Skeletal muscle satellite cell (primary cell): ENCODE measurements around the gene TSPAN14.
"Not testable (repeated sequence)": the region's sequence is repeated elsewhere in the genome, so short reads cannot be mapped to it uniquely, and the experiment has no call there.

Experiments
- H3K27me3 ChIP-seq: 2 replicates; pipeline ENCODE4 v1.7.0; 2013; ENCODE audit warnings: low read length; ENCODE audit not compliant: control insufficient read depth, insufficient read depth
- H3K36me3 ChIP-seq: 2 replicates; pipeline ENCODE4 v1.7.0; 2013; ENCODE audit warnings: mild to moderate bottlenecking, control low read depth, low read length; ENCODE audit not compliant: insufficient read depth
- H3K4me1 ChIP-seq: 2 replicates; pipeline ENCODE4 v1.7.0; 2013; ENCODE audit warnings: low read length; ENCODE audit not compliant: control insufficient read depth, insufficient read depth
- H3K4me2 ChIP-seq: 2 replicates; pipeline ENCODE4 v1.7.0; 2013; ENCODE audit warnings: mild to moderate bottlenecking, low read length
- H3K4me3 ChIP-seq: 2 replicates; pipeline ENCODE4 v1.7.0; 2013; ENCODE audit warnings: low read length
- H3K9ac ChIP-seq: 2 replicates; pipeline ENCODE4 v1.7.0; 2013; ENCODE audit warnings: mild to moderate bottlenecking, low read depth, low read length, moderate library complexity
- H3K9me3 ChIP-seq: replicated peaks from 2 replicates; pipeline ENCODE4 v1.7.0; 2013; ENCODE audit warnings: mild to moderate bottlenecking, control low read depth, low read length

The TSPAN14 gene

DNA sequence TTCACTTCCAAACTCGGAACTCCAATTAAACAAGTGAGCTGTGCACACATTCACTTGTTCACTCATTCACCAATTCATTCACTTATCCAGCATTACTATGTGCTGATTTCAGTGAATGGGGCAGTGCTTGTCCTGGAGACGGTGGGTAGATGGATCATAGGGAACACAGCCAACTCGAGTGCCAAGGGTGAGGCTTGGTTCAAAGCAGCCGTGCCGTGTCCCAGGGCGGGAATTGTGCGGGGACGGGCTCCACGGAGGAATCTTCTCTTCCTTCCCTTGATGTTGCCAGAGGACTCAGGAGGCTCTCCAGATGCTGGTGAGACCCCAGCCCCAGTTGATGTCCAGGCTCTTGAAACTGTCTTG lies 86.5 kb downstream of the TSPAN14 start:
- no peak overlapping the region for H3K4me2 ChIP-seq
- no peaks in the 10 kb centered on the region for H3K36me3 ChIP-seq
- H3K4me1 ChIP-seq: peaks cover 2% of the 10 kb centered on the region
- H3K9ac ChIP-seq: no peak overlapping the region
- no peak overlapping the region for H3K4me3 ChIP-seq
- H3K9me3 ChIP-seq: no peaks in the 10 kb centered on the region
- peaks cover 24% of the 10 kb centered on the region for H3K27me3 ChIP-seq

- no peaks in the 10 kb centered on the region for H3K4me1 ChIP-seq
These were observed 87.1 kb downstream of the TSPAN14 start for GRCh38 chr10:80540981-80541750.

DNA sequence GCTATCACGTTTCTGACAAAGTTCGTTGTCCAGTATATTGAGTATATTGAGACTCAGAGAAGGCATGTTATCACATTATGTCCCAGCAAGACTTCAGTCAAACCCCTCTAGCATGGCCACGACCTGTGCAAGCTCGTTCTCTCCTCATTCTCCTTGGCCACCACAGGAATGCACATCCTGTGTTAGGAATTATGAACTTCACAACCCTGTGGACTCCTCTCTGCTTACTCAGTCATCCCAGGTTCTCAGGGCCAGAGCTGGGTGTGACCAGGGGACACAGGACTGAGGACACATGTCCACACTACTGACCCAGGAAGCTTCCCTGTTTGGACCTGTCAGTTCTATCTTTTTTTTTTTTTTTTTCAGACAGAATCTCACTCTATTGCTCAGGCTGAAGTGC lies 87.9 kb downstream of the TSPAN14 start:
- H3K4me1 ChIP-seq: no peaks in the 10 kb centered on the region
- no peak overlapping the region for H3K4me3 ChIP-seq
- no peak overlapping the region for H3K4me2 ChIP-seq
- peaks cover 24% of the 10 kb centered on the region for H3K27me3 ChIP-seq
- H3K9ac ChIP-seq: no peak overlapping the region
- no peaks in the 10 kb centered on the region for H3K36me3 ChIP-seq
- no peaks in the 10 kb centered on the region for H3K9me3 ChIP-seq

More at GRCh38 chr10:80540981-80541750, 87.1 kb downstream of the TSPAN14 start:
- Histone ChIP-seq H3K4me3 (no peak overlapping the region), H3K9ac (no peak overlapping the region), H3K9me3 (no peaks in the 10 kb centered on the region), H3K27me3 (peaks cover 24% of the 10 kb centered on the region), H3K36me3 (no peaks in the 10 kb centered on the region), H3K4me2 (no peak overlapping the region)

GRCh38 chr10:80542652-80543318 lies 88.7 kb downstream of the TSPAN14 start:
- Histone ChIP-seq H3K4me1 (no peaks in the 10 kb centered on the region), H3K9me3 (no peaks in the 10 kb centered on the region), H3K9ac (no peak overlapping the region), H3K27me3 (peaks cover 21% of the 10 kb centered on the region), H3K4me3 (no peak overlapping the region), H3K4me2 (no peak overlapping the region), H3K36me3 (no peaks in the 10 kb centered on the region)

DNA sequence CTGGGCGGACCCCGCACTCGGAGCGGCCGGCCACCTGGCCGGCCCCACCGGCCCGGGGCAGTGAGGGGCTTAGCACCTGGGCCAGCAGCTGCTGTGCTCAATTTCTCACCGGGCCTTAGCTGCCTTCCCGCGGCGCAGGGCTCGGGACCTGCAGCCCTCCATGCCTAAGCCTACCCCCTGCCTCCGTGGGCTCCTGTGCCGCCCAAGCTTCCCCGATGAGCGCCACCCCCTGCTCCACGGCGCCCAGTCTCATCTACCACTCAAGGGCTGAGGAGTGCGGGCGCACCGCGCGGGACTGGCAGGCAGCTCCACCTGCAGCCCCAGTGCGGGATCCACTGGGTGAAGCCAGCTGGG lies 89.2 kb downstream of the TSPAN14 start:
- not testable (repeated sequence) for H3K4me2 ChIP-seq, H3K4me3 ChIP-seq, H3K9me3 ChIP-seq, H3K9ac ChIP-seq, H3K36me3 ChIP-seq, H3K4me1 ChIP-seq
- peaks cover 18% of the 10 kb centered on the region for H3K27me3 ChIP-seq

DNA sequence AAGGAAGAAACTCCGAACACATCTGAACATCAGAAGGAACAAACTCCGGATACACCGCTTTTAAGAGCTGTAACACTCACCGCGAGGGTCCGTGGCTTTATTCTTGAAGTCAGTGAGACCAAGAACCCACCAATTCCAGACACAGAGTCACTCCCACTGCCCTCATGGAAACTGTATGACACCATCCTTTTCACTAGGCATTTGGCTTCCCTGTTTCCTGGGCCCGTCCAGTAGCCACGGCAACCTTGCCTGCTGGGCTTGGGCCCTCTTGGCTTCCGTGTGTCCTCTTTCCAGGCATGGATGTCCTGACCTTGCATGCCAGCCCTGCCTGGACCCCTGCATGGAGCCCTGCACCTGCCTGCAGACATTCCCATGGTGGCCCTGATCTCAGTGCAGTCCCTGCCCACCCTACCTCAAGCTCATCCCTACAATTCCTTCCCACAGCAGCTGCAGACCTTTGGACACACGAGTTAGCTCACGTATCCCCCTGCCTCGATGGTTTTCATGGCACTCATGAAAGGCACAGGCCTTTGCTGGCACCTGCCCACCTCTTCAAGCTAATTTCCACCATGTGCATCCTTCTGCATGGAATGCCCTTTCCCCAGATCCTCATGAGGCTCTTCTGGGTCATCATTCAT lies 90.3 kb downstream of the TSPAN14 start:
- Histone ChIP-seq H3K9ac (no peak overlapping the region), H3K4me2 (no peak overlapping the region), H3K4me3 (no peak overlapping the region), H3K9me3 (no peaks in the 10 kb centered on the region), H3K4me1 (no peaks in the 10 kb centered on the region), H3K27me3 (peaks cover 14% of the 10 kb centered on the region), H3K36me3 (no peaks in the 10 kb centered on the region)

DNA sequence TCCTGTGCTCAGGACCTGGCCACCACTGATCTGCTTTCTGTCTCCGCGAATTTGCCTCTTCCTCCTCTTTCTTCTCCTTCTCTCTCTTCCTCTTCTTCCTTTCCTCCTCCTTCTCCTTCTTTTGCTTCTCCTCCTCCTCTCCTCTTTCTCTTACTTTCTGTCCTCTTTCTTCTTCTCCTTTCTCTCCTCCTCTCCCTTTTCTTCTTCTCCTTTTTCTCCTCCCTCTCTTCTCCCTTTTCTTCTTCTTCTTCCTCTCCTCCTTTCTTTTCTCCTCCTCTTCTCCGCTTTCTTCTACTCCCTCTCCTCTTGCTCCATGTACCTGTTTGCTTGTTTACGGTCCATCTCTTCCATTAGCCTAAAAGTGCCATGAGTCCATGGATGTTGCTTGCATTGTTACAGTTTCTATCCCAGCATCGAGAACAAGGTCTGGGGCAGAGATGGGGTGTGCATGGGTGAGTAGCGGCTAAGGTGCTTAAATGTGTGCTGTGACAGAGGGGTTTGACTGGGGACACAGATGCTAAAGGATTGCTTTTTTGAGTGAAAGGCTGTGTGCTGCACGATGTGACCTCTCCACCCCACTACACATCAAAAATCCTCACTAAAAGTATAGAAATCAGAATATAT lies 91.3 kb downstream of the TSPAN14 start:
- H3K9me3 ChIP-seq: no peaks in the 10 kb centered on the region
- H3K9ac ChIP-seq: no peak overlapping the region
- no peak overlapping the region for H3K4me2 ChIP-seq
- no peaks in the 10 kb centered on the region for H3K4me1 ChIP-seq
- H3K36me3 ChIP-seq: no peaks in the 10 kb centered on the region
- H3K4me3 ChIP-seq: no peak overlapping the region
- peaks cover 7% of the 10 kb centered on the region for H3K27me3 ChIP-seq

DNA sequence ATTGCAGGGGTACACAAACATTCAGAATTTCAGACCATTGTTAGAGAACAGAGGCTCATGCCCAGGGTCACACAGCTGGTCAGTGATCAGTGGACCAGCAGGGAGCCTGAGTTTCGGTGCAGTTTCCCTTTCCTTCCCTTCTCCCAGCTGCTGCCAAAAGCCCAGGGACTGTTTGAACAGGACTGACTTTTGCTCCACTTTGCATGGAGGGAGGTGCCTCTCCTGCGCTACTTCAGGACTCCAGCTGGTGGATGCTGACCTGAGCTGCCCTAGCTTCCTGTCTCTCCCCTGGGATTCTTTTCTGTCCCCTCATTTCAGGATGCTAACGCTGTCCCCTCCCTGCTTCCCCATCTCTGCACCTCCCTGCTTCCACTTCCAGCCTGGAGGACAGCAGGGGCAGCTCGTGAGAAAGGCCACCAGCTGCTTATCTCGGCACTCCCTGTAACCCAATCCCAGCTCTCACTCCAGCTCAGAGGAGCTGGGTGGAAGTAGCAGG lies 98.1 kb downstream of the TSPAN14 start:
- Histone ChIP-seq H3K4me2 (no peak overlapping the region), H3K27me3 (no peaks in the 10 kb centered on the region), H3K9me3 (no peaks in the 10 kb centered on the region), H3K9ac (no peak overlapping the region), H3K4me3 (no peak overlapping the region), H3K36me3 (no peaks in the 10 kb centered on the region), H3K4me1 (no peaks in the 10 kb centered on the region)

DNA sequence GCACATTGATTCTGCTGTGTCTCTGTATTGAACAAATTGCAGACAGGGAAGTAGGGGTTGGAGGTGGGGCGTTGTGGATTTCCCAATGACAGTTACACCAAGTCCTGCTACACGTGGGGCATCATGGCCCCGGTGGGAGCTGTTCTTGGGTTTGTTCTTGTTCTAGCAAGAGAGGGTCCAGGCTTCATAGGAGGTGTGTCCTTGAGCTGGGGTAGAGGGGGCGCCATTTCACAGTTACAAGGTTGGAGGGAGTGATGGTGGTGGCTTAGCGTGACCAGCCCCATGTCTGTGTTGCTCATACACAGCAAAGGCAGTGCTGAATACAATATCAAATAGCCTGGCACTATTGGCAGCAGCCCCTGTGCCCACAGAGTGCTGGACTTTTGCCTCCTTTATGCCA lies 99.3 kb downstream of the TSPAN14 start:
- H3K27me3 ChIP-seq: no peaks in the 10 kb centered on the region
- H3K9me3 ChIP-seq: no peaks in the 10 kb centered on the region
- H3K9ac ChIP-seq: no peak overlapping the region
- no peak overlapping the region for H3K4me2 ChIP-seq
- H3K4me3 ChIP-seq: no peak overlapping the region
- H3K36me3 ChIP-seq: no peaks in the 10 kb centered on the region
- H3K4me1 ChIP-seq: no peaks in the 10 kb centered on the region

- Histone ChIP-seq H3K4me3 (no peak overlapping the region), H3K36me3 (no peaks in the 10 kb centered on the region), H3K4me1 (no peaks in the 10 kb centered on the region), H3K9ac (no peak overlapping the region), H3K4me2 (no peak overlapping the region), H3K9me3 (no peaks in the 10 kb centered on the region), H3K27me3 (no peaks in the 10 kb centered on the region)
These were observed 99.9 kb downstream of the TSPAN14 start for GRCh38 chr10:80554050-80554449.

- Histone ChIP-seq H3K9ac (no peak overlapping the region), H3K4me2 (no peak overlapping the region), H3K4me1 (no peaks in the 10 kb centered on the region), H3K9me3 (no peaks in the 10 kb centered on the region), H3K27me3 (no peaks in the 10 kb centered on the region), H3K4me3 (no peak overlapping the region), H3K36me3 (no peaks in the 10 kb centered on the region)
These were observed 101.3 kb downstream of the TSPAN14 start for GRCh38 chr10:80555415-80555814.
